Measurements from ENCODE around the gene PGS1. TPM values are rescaled to one million over a fixed set of nuclear protein-coding genes. Genes with fewer than 3 reads are reported as not detected.

The PGS1 gene
- total and polyA plus RNA-seq, 2 of the 8 experiments (the other 6 are each of a cell fraction or from before 2014, with no cell fraction given): 46.7 to 60.0 TPM

DNA sequence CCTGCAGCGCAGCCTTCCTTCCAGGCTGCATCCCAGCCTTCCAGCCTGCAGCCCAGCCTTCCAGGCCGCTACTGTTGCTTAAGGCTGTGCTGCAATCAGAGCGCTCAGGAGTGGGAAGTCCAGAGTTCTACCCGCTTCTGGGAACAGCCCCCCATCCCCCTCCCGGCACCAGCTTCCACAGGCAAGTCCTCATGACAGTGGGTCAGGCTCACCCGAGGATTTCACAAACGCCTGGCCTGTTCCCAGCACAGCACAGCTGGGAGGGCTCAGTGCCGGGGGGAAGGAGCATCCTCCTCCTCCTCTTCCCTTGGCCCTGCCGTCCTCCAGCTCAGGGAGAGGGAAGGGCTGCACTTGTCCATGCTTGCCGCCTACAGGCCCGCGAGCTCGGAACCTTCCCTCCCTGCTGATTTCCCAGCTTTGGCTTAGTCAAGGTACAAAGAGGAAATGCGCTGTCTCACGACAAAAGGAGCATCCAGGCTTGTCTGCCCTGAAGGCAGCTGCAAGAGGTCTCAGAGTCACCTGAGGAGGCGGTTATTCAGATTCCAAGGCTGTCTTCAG lies 26.9 kb upstream of the PGS1 start (continued):
- TF ChIP-seq FOSL1 (IDR thresholded peaks at IDR 0.05; ENCODE audit: insufficient read depth, low read depth, low read length) (no peak), GABPA (IDR thresholded peaks at IDR 0.05; ENCODE audit: borderline replicate concordance, insufficient read depth, low read length) (peak; percentile 60; the same call in 1 of the 2 replicates), BACH1 (IDR thresholded peaks at IDR 0.05; ENCODE audit: low read length) (peak; percentile 87), ASH2L (IDR thresholded peaks at IDR 0.05; ENCODE audit: low read length) (no peak), RXRA (IDR thresholded peaks at IDR 0.05; ENCODE audit: insufficient read depth, low read depth, low read length) (no peak), SAP30 (IDR thresholded peaks at IDR 0.05; ENCODE audit: insufficient read depth, insufficient replicate concordance, low read length) (peak; percentile 37), TEAD4 (IDR thresholded peaks at IDR 0.05; ENCODE audit: low read depth, low read length) (0 out of 2 replicates have a peak, but pooled peaks have one; percentile 8), EZH2 (IDR thresholded peaks at IDR 0.05; ENCODE audit: low read depth, low read length, severe bottlenecking) (peak; percentile 46), TCF12 (IDR thresholded peaks at IDR 0.05; ENCODE audit: low read depth, low read length) (no peak), RBBP5 (IDR thresholded peaks at IDR 0.05; ENCODE audit: borderline replicate concordance, low read depth, low read length) (peak; percentile 53; the same call in 1 of the 2 replicates)
- TF ChIP-seq, protein P1, sequence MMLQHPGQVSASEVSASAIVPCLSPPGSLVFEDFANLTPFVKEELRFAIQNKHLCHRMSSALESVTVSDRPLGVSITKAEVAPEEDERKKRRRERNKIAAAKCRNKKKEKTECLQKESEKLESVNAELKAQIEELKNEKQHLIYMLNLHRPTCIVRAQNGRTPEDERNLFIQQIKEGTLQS (IDR thresholded peaks at IDR 0.05; ENCODE audit: insufficient read depth, low read depth, low read length): no peak
- TF ChIP-seq, protein P2, sequence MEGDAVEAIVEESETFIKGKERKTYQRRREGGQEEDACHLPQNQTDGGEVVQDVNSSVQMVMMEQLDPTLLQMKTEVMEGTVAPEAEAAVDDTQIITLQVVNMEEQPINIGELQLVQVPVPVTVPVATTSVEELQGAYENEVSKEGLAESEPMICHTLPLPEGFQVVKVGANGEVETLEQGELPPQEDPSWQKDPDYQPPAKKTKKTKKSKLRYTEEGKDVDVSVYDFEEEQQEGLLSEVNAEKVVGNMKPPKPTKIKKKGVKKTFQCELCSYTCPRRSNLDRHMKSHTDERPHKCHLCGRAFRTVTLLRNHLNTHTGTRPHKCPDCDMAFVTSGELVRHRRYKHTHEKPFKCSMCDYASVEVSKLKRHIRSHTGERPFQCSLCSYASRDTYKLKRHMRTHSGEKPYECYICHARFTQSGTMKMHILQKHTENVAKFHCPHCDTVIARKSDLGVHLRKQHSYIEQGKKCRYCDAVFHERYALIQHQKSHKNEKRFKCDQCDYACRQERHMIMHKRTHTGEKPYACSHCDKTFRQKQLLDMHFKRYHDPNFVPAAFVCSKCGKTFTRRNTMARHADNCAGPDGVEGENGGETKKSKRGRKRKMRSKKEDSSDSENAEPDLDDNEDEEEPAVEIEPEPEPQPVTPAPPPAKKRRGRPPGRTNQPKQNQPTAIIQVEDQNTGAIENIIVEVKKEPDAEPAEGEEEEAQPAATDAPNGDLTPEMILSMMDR (IDR thresholded peaks at IDR 0.05; ENCODE audit: control extremely low read depth in 1 of 3, insufficient read depth in 1 of 3, low read depth in 1 of 3, low read length in 3 of 3): peak in 1 of 3 experiments; percentile 3; a peak in 1 of 4 replicates
- TF ChIP-seq, protein P3, sequence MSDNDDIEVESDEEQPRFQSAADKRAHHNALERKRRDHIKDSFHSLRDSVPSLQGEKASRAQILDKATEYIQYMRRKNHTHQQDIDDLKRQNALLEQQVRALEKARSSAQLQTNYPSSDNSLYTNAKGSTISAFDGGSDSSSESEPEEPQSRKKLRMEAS (IDR thresholded peaks at IDR 0.05): peak; percentile 23; the same call in 1 of the 2 replicates
